ENCODE results near the gene ABCG1.

- TF ChIP-seq TAF1 (IDR thresholded peaks at IDR 0.05; ENCODE audit: borderline replicate concordance, low read depth, low read length) = no peak
- no peak for TF ChIP-seq POLR2A (IDR thresholded peaks at IDR 0.05; ENCODE audit: low read depth, low read length)
- no peak for TF ChIP-seq POLR2AphosphoS5 (IDR thresholded peaks at IDR 0.05; ENCODE audit: low read depth, low read length)
Observed at GRCh38 chr21:42266971-42267556, 48.1 kb downstream of the ABCG1 start.
